ENCODE data around the gene RTL1.

The RTL1 gene

DNA sequence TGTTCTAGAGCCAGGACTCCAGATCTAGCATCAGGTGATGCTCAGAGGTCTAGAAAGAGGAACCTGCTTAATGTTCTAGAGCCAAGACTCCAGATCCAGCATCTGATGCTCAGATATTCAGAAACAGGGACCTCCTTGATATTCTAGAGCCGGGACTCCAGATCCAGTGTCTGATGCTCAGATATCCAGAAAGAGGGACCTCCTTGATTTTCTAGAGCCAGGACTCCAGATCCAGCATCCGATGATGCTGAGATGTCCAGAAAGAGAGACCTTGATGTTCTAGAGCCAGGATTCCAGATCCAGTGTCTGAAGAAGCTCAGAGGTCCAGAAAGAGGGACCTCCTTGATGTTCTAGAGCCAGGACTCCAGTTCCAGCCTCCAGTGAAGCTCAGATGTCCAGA lies 40.7 kb downstream of the RTL1 start:
- in situ Hi-C loops (cut with MboI; ENCODE audit: low sequenced_read_pairs, unreplicated experiment): no loop called here
- no peak for DNase-seq (ENCODE audit: low spot score)
- TF ChIP-seq CTCF (IDR thresholded peaks at IDR 0.05; ENCODE audit: borderline replicate concordance, control extremely low read depth, extremely low read depth, insufficient read depth, missing control alignments): no peak

GRCh38 chr14:100862277-100862676 lies 41.2 kb downstream of the RTL1 start:
- TF ChIP-seq CTCF (IDR thresholded peaks at IDR 0.05; ENCODE audit: borderline replicate concordance, control extremely low read depth, extremely low read depth, insufficient read depth, missing control alignments): no peak
- in situ Hi-C loops (cut with MboI; ENCODE audit: low sequenced_read_pairs, unreplicated experiment): no loop called here
- DNase-seq (ENCODE audit: low spot score): no peak

DNA sequence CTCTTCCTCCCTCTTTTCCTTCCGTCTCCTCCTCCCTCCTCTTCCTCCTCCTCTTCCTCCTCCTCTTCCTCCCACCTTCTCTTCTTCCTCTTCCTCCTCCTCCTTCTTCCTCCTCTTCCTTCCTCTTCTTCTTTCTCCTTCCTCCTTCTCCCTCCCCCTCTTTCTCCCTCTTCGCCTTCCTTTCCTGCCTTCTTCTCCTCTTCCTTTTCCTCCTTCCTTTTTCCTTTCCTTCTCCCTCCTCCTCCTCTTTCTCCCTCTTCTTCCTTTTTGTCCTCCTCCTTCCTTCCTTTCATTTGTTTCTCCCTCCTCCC lies 41.6 kb downstream of the RTL1 start:
- TF ChIP-seq CTCF (IDR thresholded peaks at IDR 0.05; ENCODE audit: borderline replicate concordance, control extremely low read depth, extremely low read depth, insufficient read depth, missing control alignments): no peak
- in situ Hi-C loops (cut with MboI; ENCODE audit: low sequenced_read_pairs, unreplicated experiment): no loop called here
- DNase-seq (ENCODE audit: low spot score): no peak

DNA sequence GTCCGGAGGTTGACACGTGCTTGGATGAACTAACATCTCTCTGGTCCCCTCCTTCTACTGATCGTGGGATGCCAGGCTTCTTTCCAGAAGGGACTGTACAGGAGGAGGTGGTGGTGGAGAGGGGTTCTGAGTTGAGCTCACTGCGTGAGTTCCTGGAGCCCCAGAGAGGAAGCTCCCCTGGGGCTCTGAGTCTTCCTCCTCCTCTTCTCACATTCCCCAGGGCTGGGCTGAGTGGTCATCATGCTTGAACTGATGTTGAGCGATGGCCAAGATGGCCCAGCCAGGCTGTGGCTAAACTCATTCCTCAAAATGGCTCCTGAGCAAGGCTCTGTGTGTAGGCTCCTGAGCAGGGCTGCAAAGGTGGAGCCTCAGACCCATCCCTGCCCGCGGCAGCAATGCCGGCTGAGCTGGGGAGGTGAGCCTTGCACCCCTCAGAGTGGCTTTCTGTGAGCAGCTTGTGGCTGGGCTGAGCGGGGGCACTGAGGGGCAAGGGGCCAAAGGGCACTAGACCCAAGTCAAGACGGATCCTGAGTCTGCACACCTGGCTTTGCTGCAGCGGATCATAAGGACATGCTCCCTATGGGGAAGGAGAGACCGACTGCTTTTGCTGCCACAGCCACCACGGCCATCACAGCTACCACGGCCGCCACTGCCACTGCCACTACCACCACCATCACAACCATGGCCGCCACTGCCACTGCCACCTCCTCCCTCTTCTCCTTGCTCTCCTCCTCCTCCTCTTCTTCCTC lies 42.2 kb downstream of the RTL1 start:
- DNase-seq (ENCODE audit: low spot score): no peak
- no peak for TF ChIP-seq CTCF (IDR thresholded peaks at IDR 0.05; ENCODE audit: borderline replicate concordance, control extremely low read depth, extremely low read depth, insufficient read depth, missing control alignments)
- in situ Hi-C loops (cut with MboI; ENCODE audit: low sequenced_read_pairs, unreplicated experiment): no loop called here

DNA sequence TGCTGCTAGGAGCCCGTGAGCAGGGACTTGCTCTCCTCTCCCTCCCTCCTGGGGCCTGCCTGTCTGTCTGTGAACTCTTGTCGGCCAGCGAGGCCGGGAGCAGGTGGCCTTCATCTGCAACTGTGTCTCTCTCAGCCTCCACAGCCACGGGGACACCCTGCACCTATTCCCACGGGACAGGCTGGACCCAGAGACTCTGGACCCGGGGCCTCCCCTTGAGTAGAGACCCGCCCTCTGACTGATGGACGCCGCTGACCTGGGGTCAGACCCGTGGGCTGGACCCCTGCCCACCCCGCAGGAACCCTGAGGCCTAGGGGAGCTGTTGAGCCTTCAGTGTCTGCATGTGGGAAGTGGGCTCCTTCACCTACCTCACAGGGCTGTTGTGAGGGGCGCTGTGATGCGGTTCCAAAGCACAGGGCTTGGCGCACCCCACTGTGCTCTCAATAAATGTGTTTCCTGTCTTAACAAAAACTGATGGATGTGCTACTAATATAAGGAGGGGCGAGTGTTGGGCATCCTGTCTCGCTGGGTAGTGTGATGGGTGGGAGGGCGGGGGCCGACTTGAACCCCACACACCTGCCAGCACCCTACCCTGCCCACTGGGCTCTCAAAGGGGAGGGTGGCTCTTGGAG lies 42.9 kb downstream of the RTL1 start:
- in situ Hi-C loops (cut with MboI; ENCODE audit: low sequenced_read_pairs, unreplicated experiment): no loop called here
- no peak for TF ChIP-seq CTCF (IDR thresholded peaks at IDR 0.05; ENCODE audit: borderline replicate concordance, control extremely low read depth, extremely low read depth, insufficient read depth, missing control alignments)

GRCh38 chr14:100859781-100860180 lies 43.7 kb downstream of the RTL1 start:
- in situ Hi-C loops (cut with MboI; ENCODE audit: low sequenced_read_pairs, unreplicated experiment): no loop called here
- DNase-seq (ENCODE audit: low spot score): no peak
- no peak for TF ChIP-seq CTCF (IDR thresholded peaks at IDR 0.05; ENCODE audit: borderline replicate concordance, control extremely low read depth, extremely low read depth, insufficient read depth, missing control alignments)

More for the DNA sequence above, 42.9 kb downstream of the RTL1 start:
- no peak for DNase-seq (ENCODE audit: low spot score)
